GM12878 (cell line): ENCODE results near the gene ZNF506. TPM values are rescaled to one million over a fixed set of nuclear protein-coding genes. Genes with fewer than 3 reads are reported as not detected.
"Not testable (repeated sequence)": the region's sequence is repeated elsewhere in the genome, so short reads cannot be mapped to it uniquely, and the experiment has no call there.

Experiments
- ATAC-seq: fragments of 200-7000 bp; cut with Tn5 transposase; 3 replicates; pipeline ENCODE4 v1.9.1; 2020; ENCODE audit warnings: mild to moderate bottlenecking, moderate library complexity
- BruUV-seq: library from RNA; stranded (reverse); fragments of 400-500 nt; replicated peaks from 2 replicates; lab custom pipeline; 2021; lab: Mats Ljungman, UMichigan
- CTCF ChIA-PET: fragments of 300-600 bp; sonication (Branson Sonifier 250); formaldehyde crosslinking; extraction: SDS; loops from one replicate; lab custom pipeline; 2021; ENCODE audit warnings: inconsistent platforms; lab: Yijun Ruan, JAX
- POLR2A ChIA-PET: fragments of 350-600 bp; formaldehyde crosslinking; extraction: SDS; loops from one replicate; lab custom pipeline; 2021; ENCODE audit warnings: inconsistent platforms; lab: Charles Lee
- RAD21 ChIA-PET: fragments of 300-600 bp; sonication (Branson Sonifier 250); formaldehyde crosslinking; loops from one replicate; lab custom pipeline; 2023; ENCODE audit warnings: antibody characterized with exemption; ENCODE audit not compliant: unreplicated experiment; lab: Charles Lee
- SMC1A ChIA-PET: fragments of 300-600 bp; sonication (Branson Sonifier 250); formaldehyde crosslinking; loops from one replicate; lab custom pipeline; 2023; ENCODE audit not compliant: unreplicated experiment, uncharacterized antibody; lab: Charles Lee
- DNase-seq: peaks from one replicate; pipeline ENCODE4 v3.0.0-alpha.2; 2011; ENCODE audit warnings: low read depth, low spot score
- FAIRE-seq: peaks from 3 replicates; lab custom pipeline; 2011; peaks lifted over from hg19 to GRCh38; lab: Jason Lieb, UNC
- H2AFZ ChIP-seq: 2 replicates; pipeline ENCODE4 v1.6.0; 2011; ENCODE audit warnings: low read depth, low read length, control low read depth; ENCODE audit not compliant: control insufficient read depth
- H3K27ac ChIP-seq: 2 replicates; pipeline ENCODE4 v1.5.1; 2011; ENCODE audit warnings: control low read depth; ENCODE audit not compliant: control insufficient read depth, insufficient read depth
- H3K27me3 ChIP-seq, 2 experiments: replicated peaks in 1 of 2; 2 replicates each; pipeline versions ENCODE4 v1.6.0 to v1.6.1; 2011; ENCODE audit warnings: low read length in 1 of 2; ENCODE audit not compliant: control insufficient read depth in 2 of 2, insufficient read depth in 2 of 2
- H3K36me3 ChIP-seq, 2 experiments: 2 replicates each; pipeline ENCODE4 v1.5.1; 2011; ENCODE audit warnings: low read length in 1 of 2; ENCODE audit not compliant: control insufficient read depth in 2 of 2, insufficient read depth in 2 of 2
- H3K4me1 ChIP-seq: 2 replicates; pipeline ENCODE4 v1.6.1; 2011; ENCODE audit warnings: mild to moderate bottlenecking, low read length, moderate library complexity, mixed read lengths; ENCODE audit not compliant: control insufficient read depth, insufficient read depth
- H3K4me2 ChIP-seq: 2 replicates; pipeline ENCODE4 v1.6.0; 2011; ENCODE audit warnings: control low read depth; ENCODE audit not compliant: control insufficient read depth, insufficient read depth
- H3K4me3 ChIP-seq: fragments of 200-600 bp; sonication (generic); 2 replicates; pipeline ENCODE4 v1.5.1; 2016
- H3K79me2 ChIP-seq: 2 replicates; pipeline ENCODE4 v1.6.0; 2011; ENCODE audit warnings: low read length; ENCODE audit not compliant: control insufficient read depth, insufficient read depth
- H3K9ac ChIP-seq: 2 replicates; pipeline ENCODE4 v1.8.0; 2011; ENCODE audit warnings: low read length, control low read depth, mixed read lengths; ENCODE audit not compliant: control insufficient read depth, insufficient read depth
- H3K9me3 ChIP-seq: replicated peaks from 3 replicates; pipeline ENCODE4 v1.5.1; 2011; ENCODE audit warnings: mild to moderate bottlenecking, low read length; ENCODE audit not compliant: control insufficient read depth, insufficient read depth
- H4K20me1 ChIP-seq: 2 replicates; pipeline ENCODE4 v1.6.0; 2011; ENCODE audit not compliant: control insufficient read depth, insufficient read depth
- WGBS: methylation state at CpG from one replicate; pipeline ENCODE4 v1.1.6; 2016; ENCODE audit warnings: low lambda C conversion rate; ENCODE audit not compliant: insufficient replicate concordance, insufficient coverage; ENCODE audit errors: missing lambda C conversion rate; 5-methylcytosine and 5-hydroxymethylcytosine counted together
- in situ Hi-C: fragments of 300-500 bp; cut with MboI; formaldehyde crosslinking; loops from 9 replicates; pipeline ENCODE4 v1.14.3; 2018; ENCODE audit warnings: mixed read lengths
- intact Hi-C: fragments of 100-400 bp; cut with micrococcal nuclease; formaldehyde crosslinking; loops from one replicate; pipeline ENCODE4 v1.14.2; 2022; ENCODE audit not compliant: unreplicated experiment
- polyA plus RNA-seq, 11 experiments: library from polyadenylated mRNA; depleted of rRNA in 4 of 11; unstranded in 6 of 11; stranded (reverse) in 5 of 11; fragments of >200 nt; fragmentation: Nextera tagmentation in 4 of 11; fragmentation: Illumina TruSeq in 1 of 11; extraction: Ambion mirVana in 4 of 11; extraction: Trizol in 1 of 11; gene quantifications; 1 replicate in 1 of 11; 2 replicates in 10 of 11; pipeline versions ENCODE4 v1.2.1 to v1.2.3, GENCODE V29; 2011 to 2016; ENCODE audit warnings: inconsistent platforms in 2 of 11, missing spikeins in 2 of 11, low read depth in 1 of 11
- total RNA-seq, 4 experiments: library from RNA; depleted of rRNA in 3 of 4; stranded (reverse); fragments of >200 nt in 3 of 4; fragmentation: Illumina TruSeq in 1 of 4; extraction: Trizol in 1 of 4; gene quantifications; 2 replicates each; pipeline versions ENCODE4 v1.2.1 to v1.2.3, GENCODE V29; 2013 to 2021

Gene ZNF506
- total and polyA plus RNA-seq, 10 of the 15 experiments (the other 5 are each of a cell fraction or from before 2014, with no cell fraction given): 3.5 to 12.0 (median 7.9) TPM

- H3K4me3 ChIP-seq, FAIRE-seq, POLR2A ChIA-PET, BruUV-seq, H3K79me2 ChIP-seq, H2AFZ ChIP-seq, RAD21 ChIA-PET, H3K36me3 ChIP-seq, ATAC-seq, H3K9ac ChIP-seq, H3K4me2 ChIP-seq, H4K20me1 ChIP-seq, DNase-seq, CTCF ChIA-PET, H3K9me3 ChIP-seq, H3K27me3 ChIP-seq, H3K4me1 ChIP-seq, H3K27ac ChIP-seq, SMC1A ChIA-PET, intact Hi-C loops: not testable (repeated sequence)
- WGBS: 69% methylated on average over 5 of the region's 10 CpGs
- in situ Hi-C loops: loop anchor here (10.0 kb wide), 1 partner anchor 247 kb away; the partner anchor contains the start of gene YJEFN3
Measured at GRCh38 chr19:19771963-19772362, 49.6 kb downstream of the ZNF506 start.

- H3K36me3 ChIP-seq, H3K9ac ChIP-seq, H2AFZ ChIP-seq, CTCF ChIA-PET, POLR2A ChIA-PET, H4K20me1 ChIP-seq, H3K27ac ChIP-seq, H3K9me3 ChIP-seq, H3K4me3 ChIP-seq, ATAC-seq, H3K79me2 ChIP-seq, BruUV-seq, DNase-seq, RAD21 ChIA-PET, intact Hi-C loops, SMC1A ChIA-PET, H3K4me2 ChIP-seq, H3K27me3 ChIP-seq, FAIRE-seq, H3K4me1 ChIP-seq: not testable (repeated sequence)
- WGBS: 93% methylated on average over 23 of the region's 28 CpGs
- in situ Hi-C loops: loop anchor here (10.0 kb wide), 1 partner anchor 245 kb away; the partner anchor contains the start of gene YJEFN3
Measured at GRCh38 chr19:19769971-19770370, 51.6 kb downstream of the ZNF506 start.
